Natural killer cell treated with Interleukin-12 subunit alpha and Interleukin-12 subunit beta and Interleukin-15 and Interleukin-18, amount 100 ng/mL, for 72 hours (primary cell): ENCODE results near the gene TPH1. TPM values are rescaled to one million over a fixed set of nuclear protein-coding genes. Genes with fewer than 3 reads are reported as not detected.
"Not testable (repeated sequence)": the region's sequence is repeated elsewhere in the genome, so short reads cannot be mapped to it uniquely, and the experiment has no call there.

ENCODE experiments used
- ATAC-seq, 2 donors: fragments of 150-1000 bp; cut with Tn5 transposase in 1 of 2; sonication (Bioruptor Pico), chemical (Tn5 transposase) in 1 of 2; 2 replicates each; pipeline ENCODE4 v1.10.0; 2021
- DNase-seq: peaks from one replicate; pipeline ENCODE4 v3.0.0; 2022; ENCODE audit warnings: low spot score
- H3K27ac Mint-ChIP-seq, 2 donors: 1 replicate in 1 of 2; 2 replicates in 1 of 2; pipeline ENCODE4 v1.8.0; 2022; ENCODE audit warnings: mixed read lengths in 2 of 2, mild to moderate bottlenecking in 1 of 2, moderate library complexity in 1 of 2
- H3K27me3 Mint-ChIP-seq, 2 donors: 1 replicate in 1 of 2; 2 replicates in 1 of 2; pipeline ENCODE4 v1.8.0; 2022; ENCODE audit warnings: mixed read lengths in 2 of 2
- H3K36me3 Mint-ChIP-seq: one replicate; pipeline ENCODE4 v1.8.0; 2022; ENCODE audit warnings: mixed read lengths
- H3K4me1 Mint-ChIP-seq, 2 donors: 1 replicate in 1 of 2; 2 replicates in 1 of 2; pipeline ENCODE4 v1.8.0; 2022; ENCODE audit warnings: low read depth in 2 of 2, mixed read lengths in 2 of 2, mild to moderate bottlenecking in 1 of 2
- H3K4me3 Mint-ChIP-seq: one replicate; pipeline ENCODE4 v1.8.0; 2022; ENCODE audit warnings: mixed read lengths
- H3K9me3 Mint-ChIP-seq: 2 replicates; pipeline ENCODE4 v1.8.0; 2022; ENCODE audit warnings: mixed read lengths
- total RNA-seq, 2 donors: library from RNA; stranded (reverse); gene quantifications; one replicate each; pipeline ENCODE4 v1.2.3, GENCODE V29; 2022

TPH1 gene
- total RNA-seq, 2 donors from 2014 or later: 0.36 to 1.2 TPM

GRCh38 chr11:18012906-18013781 lies 32.9 kb downstream of the TPH1 start, which contains the start of gene SERGEF:
Gene SERGEF, minus strand, starts transcription at chr11:18013047. Its CDS starts 37 bp downstream, at chr11:18013010.
- peak within 1 kb of the TSS; percentile 90 to 95 for H3K27ac Mint-ChIP-seq
- H3K36me3 Mint-ChIP-seq: no peaks in the 10 kb centered on the region
- H3K9me3 Mint-ChIP-seq: no peaks in the 10 kb centered on the region
- no peaks in the 10 kb centered on the region for H3K27me3 Mint-ChIP-seq
- H3K4me1 Mint-ChIP-seq: peaks cover 25 to 30% of the 10 kb centered on the region in 2 donors
- ATAC-seq: peak; percentile 98
- H3K4me3 Mint-ChIP-seq: peak within 1 kb of the TSS; percentile 91
- peak; percentile 99 for DNase-seq

DNA sequence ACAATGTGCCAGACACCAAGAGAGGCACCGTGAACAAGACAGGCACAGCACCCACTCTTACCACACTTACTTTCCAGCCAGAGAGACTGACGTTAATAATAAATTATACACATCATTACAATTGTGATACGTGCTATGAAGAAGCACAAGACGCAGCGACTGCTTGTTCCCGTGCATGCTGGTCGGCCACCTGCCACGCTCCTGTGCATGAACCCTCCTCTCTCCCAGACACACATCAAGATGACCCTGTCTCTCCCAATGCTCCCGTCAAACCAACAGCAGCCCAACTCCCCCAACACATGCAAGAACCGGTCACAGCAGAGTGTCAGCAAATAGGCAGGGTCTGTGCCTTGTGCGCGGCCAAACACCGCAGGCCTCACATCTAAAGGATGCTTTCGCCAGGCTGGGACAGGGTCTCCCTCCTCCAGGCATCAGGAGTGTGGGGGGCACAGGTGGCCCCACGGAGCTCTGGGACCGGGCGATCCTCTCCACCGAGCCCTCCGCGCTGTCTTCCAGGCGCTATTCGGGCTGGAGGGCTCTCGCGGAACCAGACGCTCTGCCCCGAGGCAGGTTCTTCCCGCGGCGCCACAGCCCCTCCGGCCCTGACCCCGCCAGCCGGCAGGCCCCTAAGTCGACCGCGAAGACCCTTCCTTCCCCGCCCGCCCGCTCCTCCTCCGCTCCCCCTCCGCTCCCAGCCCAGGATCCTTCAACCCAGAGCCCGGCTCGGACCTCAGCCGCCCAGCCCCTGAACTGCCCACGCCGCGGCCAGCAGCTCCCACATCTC lies 33.8 kb downstream of the TPH1 start:
- H3K27ac Mint-ChIP-seq: peak overlapping the region; percentile 50 to 59
- peak in 1 of 2 donors; percentile 2 for ATAC-seq
- no peaks in the 10 kb centered on the region for H3K36me3 Mint-ChIP-seq
- no peak for DNase-seq
- H3K4me1 Mint-ChIP-seq: peaks cover 25 to 30% of the 10 kb centered on the region in 2 donors
- H3K4me3 Mint-ChIP-seq: peak overlapping the region; percentile 91
- H3K9me3 Mint-ChIP-seq: no peaks in the 10 kb centered on the region
- H3K27me3 Mint-ChIP-seq: no peaks in the 10 kb centered on the region

DNA sequence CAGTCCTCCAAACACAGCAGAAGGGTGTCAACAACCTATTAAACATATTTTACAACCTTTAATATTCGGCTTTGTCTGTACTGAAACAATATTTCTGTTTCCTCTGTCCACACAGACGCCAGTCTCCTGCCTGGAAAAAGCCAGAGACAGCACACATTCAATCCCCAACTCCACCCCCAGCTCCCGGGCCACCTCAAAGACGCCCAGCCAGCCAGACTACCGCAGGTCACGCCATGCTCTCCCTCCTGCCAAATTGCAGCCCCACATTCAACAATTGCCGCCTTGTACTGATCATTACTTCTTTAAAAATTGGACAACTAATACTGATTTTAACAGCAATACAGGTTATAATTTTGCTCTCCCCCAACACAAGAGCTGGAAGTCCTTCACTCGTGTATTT lies 34.4 kb downstream of the TPH1 start:
- Mint-ChIP-seq H3K4me3 (peak overlapping the region; percentile 91), H3K4me1 (peaks cover 25 to 30% of the 10 kb centered on the region in 2 donors), H3K36me3 (peaks cover 1% of the 10 kb centered on the region), H3K9me3 (no peaks in the 10 kb centered on the region), H3K27ac (peak overlapping the region; percentile 50 to 59), H3K27me3 (no peaks in the 10 kb centered on the region)
- ATAC-seq: no peak
- DNase-seq: no peak

DNA sequence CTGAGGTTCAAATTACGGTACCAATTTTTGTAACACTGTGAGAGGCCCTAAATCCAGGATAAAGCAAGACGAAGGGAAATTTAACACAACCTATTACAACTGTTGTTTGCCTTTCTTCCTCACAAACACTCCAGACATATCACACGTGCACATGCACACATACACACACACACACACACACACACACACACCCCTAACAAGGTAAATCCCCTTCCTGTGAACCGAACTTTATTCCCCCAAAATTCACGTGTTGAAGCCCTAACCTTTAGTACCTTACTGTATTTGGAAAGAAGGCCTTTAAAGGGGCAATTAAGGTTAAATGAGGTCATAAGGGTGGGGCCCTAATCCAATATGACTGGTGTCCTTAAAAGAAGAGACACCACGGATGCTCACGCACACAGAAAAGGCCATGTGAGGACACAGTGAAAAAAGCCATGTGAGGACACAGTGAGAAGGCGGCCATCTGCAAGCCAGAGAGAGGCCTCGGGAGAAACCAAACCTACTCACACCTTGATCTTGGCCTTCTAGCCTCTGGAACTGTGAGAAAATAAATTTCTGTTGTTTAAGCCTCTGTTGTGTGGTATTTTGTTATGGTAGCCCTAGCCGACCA lies 35.0 kb downstream of the TPH1 start:
- ATAC-seq (no peak), DNase-seq (no peak)
- Mint-ChIP-seq H3K4me3 (peak overlapping the region; percentile 91), H3K36me3 (peaks cover 4% of the 10 kb centered on the region), H3K27me3 (no peaks in the 10 kb centered on the region), H3K4me1 (peaks cover 25 to 30% of the 10 kb centered on the region in 2 donors), H3K9me3 (no peaks in the 10 kb centered on the region), H3K27ac (peak overlapping the region; percentile 50 to 59)

DNA sequence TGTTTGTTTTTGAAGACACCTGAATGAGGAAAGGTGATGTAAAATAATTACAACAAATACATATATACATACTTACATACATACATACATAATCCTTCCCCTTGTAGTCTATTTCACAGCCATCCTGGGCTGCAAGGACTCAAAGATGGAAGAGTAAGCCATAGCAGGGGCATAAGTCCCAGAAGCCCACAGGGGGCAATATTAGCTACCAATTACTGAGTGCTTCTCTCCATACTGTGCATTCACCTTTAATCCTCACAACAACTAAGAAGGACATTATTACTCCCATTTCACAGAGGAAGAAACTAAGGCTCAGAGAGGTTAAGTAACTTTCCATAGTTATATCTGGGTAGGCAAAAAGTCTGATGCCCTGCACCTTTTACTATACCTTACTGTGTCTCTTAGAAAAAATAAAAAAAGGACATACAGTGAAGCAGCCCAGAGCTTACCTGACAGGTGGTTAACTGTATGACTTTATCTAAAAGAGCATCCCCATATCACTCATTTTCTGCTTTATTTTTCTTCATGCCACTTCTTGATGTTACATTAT lies 35.9 kb downstream of the TPH1 start:
- no peak overlapping the region for H3K4me3 Mint-ChIP-seq

GRCh38 chr11:18005376-18006129 lies 40.5 kb downstream of the TPH1 start:
- ATAC-seq (peak; percentile 24 to 33), DNase-seq (no peak)
- H3K27ac Mint-ChIP-seq: no peak overlapping the region
- H3K36me3 Mint-ChIP-seq: peaks cover 31% of the 10 kb centered on the region
- H3K27me3 Mint-ChIP-seq: no peaks in the 10 kb centered on the region
- no peaks in the 10 kb centered on the region for H3K9me3 Mint-ChIP-seq
- H3K4me3 Mint-ChIP-seq: no peak overlapping the region
- H3K4me1 Mint-ChIP-seq: peaks cover 0 to 2% of the 10 kb centered on the region in 2 donors

More for the DNA sequence above, 35.9 kb downstream of the TPH1 start:
- Mint-ChIP-seq H3K27ac (no peak overlapping the region), H3K4me1 (peaks cover 27 to 30% of the 10 kb centered on the region in 2 donors), H3K9me3 (no peaks in the 10 kb centered on the region), H3K27me3 (no peaks in the 10 kb centered on the region), H3K36me3 (peaks cover 10% of the 10 kb centered on the region)
- no peak for ATAC-seq
- no peak for DNase-seq

- Mint-ChIP-seq H3K27me3 (no peaks in the 10 kb centered on the region), H3K36me3 (peaks cover 30% of the 10 kb centered on the region), H3K27ac (no peak overlapping the region), H3K4me1 (peaks cover 0 to 2% of the 10 kb centered on the region in 2 donors), H3K9me3 (no peaks in the 10 kb centered on the region), H3K4me3 (no peak overlapping the region)
- DNase-seq (no peak), ATAC-seq (no peak)
Observed at GRCh38 chr11:18001191-18001590, 44.9 kb downstream of the TPH1 start.

GRCh38 chr11:18000760-18001159 lies 45.3 kb downstream of the TPH1 start:
- peaks cover 0 to under 1% of the 10 kb centered on the region in 2 donors for H3K4me1 Mint-ChIP-seq
- peaks cover 33% of the 10 kb centered on the region for H3K36me3 Mint-ChIP-seq
- no peak overlapping the region for H3K4me3 Mint-ChIP-seq
- no peak for ATAC-seq
- H3K27ac Mint-ChIP-seq: no peak overlapping the region
- H3K9me3 Mint-ChIP-seq: no peaks in the 10 kb centered on the region
- no peak for DNase-seq
- H3K27me3 Mint-ChIP-seq: no peaks in the 10 kb centered on the region

DNA sequence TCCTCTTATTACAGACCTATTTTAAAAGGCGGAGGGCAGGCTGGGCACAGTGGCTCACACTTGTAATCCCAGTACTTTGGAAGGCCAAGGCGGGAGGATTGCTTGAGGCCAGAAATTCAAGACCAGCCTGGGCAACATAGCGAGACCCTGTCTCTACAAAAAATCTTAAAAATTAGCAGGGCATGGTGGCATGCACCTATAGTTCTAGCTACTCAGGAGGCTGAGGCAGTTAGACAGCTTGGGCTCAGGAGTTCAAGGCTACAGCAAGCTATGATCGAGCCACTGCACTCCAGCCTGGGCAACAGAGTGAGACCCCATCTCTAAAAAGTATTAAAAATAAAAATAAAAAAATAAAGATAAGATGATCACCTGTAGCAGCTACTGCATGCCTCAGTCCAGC lies 45.9 kb downstream of the TPH1 start:
- H3K36me3 Mint-ChIP-seq: peaks cover 27% of the 10 kb centered on the region
- not testable (repeated sequence) for H3K27ac Mint-ChIP-seq, H3K9me3 Mint-ChIP-seq, H3K4me1 Mint-ChIP-seq, ATAC-seq, H3K27me3 Mint-ChIP-seq, H3K4me3 Mint-ChIP-seq, DNase-seq

Other genes starting within 250 kb of the TPH1 start
- 10 to 100 TPM; 28.8 to 50.7 TPM for gene SERGEF, start 33.2 kb downstream of the TPH1 start, total RNA-seq
- 10 to 100 TPM; 25.7 to 38.0 TPM for gene SAAL1, start 59.8 kb upstream of the TPH1 start, total RNA-seq
- gene MRGPRX3, start 86.3 kb upstream of the TPH1 start, total RNA-seq: not detected
- gene MRGPRX4, start 126.6 kb upstream of the TPH1 start, total RNA-seq: not detected
- gene SAA4, start 190.5 kb upstream of the TPH1 start, total RNA-seq: not detected
- gene SAA2, start 202.4 kb upstream of the TPH1 start, total RNA-seq: not detected
- not detected for gene SAA1, start 220.0 kb upstream of the TPH1 start, total RNA-seq